ENCODE results near the gene KIF6.

DNA sequence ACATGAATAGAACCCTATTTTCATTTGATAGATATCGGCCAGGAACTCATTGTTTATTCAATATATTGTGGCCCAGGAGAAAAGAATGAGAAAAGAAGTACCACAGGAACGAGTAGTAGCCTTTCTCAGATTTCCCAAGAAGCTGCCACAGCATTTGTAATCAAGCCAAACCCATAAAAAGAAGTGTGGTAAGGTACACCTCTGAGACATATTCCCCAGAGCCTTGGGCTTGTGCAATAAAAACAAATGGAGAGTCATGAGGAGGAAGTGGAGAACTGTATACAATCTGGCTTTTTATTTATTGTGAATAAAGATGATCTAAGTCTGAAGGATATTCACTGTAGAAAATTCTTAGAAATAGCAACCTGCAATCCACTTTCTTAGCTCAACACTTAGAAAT is 36.7 kb downstream of the KIF6 start:
- TF ChIP-seq, protein P1, sequence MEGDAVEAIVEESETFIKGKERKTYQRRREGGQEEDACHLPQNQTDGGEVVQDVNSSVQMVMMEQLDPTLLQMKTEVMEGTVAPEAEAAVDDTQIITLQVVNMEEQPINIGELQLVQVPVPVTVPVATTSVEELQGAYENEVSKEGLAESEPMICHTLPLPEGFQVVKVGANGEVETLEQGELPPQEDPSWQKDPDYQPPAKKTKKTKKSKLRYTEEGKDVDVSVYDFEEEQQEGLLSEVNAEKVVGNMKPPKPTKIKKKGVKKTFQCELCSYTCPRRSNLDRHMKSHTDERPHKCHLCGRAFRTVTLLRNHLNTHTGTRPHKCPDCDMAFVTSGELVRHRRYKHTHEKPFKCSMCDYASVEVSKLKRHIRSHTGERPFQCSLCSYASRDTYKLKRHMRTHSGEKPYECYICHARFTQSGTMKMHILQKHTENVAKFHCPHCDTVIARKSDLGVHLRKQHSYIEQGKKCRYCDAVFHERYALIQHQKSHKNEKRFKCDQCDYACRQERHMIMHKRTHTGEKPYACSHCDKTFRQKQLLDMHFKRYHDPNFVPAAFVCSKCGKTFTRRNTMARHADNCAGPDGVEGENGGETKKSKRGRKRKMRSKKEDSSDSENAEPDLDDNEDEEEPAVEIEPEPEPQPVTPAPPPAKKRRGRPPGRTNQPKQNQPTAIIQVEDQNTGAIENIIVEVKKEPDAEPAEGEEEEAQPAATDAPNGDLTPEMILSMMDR (IDR thresholded peaks at IDR 0.05) = no peak
- no peak for TF ChIP-seq POLR2AphosphoS5 (IDR thresholded peaks at IDR 0.05; ENCODE audit: low read depth, low read length)
- TF ChIP-seq, protein P2, sequence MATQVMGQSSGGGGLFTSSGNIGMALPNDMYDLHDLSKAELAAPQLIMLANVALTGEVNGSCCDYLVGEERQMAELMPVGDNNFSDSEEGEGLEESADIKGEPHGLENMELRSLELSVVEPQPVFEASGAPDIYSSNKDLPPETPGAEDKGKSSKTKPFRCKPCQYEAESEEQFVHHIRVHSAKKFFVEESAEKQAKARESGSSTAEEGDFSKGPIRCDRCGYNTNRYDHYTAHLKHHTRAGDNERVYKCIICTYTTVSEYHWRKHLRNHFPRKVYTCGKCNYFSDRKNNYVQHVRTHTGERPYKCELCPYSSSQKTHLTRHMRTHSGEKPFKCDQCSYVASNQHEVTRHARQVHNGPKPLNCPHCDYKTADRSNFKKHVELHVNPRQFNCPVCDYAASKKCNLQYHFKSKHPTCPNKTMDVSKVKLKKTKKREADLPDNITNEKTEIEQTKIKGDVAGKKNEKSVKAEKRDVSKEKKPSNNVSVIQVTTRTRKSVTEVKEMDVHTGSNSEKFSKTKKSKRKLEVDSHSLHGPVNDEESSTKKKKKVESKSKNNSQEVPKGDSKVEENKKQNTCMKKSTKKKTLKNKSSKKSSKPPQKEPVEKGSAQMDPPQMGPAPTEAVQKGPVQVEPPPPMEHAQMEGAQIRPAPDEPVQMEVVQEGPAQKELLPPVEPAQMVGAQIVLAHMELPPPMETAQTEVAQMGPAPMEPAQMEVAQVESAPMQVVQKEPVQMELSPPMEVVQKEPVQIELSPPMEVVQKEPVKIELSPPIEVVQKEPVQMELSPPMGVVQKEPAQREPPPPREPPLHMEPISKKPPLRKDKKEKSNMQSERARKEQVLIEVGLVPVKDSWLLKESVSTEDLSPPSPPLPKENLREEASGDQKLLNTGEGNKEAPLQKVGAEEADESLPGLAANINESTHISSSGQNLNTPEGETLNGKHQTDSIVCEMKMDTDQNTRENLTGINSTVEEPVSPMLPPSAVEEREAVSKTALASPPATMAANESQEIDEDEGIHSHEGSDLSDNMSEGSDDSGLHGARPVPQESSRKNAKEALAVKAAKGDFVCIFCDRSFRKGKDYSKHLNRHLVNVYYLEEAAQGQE (IDR thresholded peaks at IDR 0.05; ENCODE audit: insufficient read depth in 1 of 2, low read depth in 2 of 2, low read length in 1 of 2) = no peak

Data from Panc1 (cell line).